ENCODE measurements around the gene ABCC4.

ABCC4 gene

DNA sequence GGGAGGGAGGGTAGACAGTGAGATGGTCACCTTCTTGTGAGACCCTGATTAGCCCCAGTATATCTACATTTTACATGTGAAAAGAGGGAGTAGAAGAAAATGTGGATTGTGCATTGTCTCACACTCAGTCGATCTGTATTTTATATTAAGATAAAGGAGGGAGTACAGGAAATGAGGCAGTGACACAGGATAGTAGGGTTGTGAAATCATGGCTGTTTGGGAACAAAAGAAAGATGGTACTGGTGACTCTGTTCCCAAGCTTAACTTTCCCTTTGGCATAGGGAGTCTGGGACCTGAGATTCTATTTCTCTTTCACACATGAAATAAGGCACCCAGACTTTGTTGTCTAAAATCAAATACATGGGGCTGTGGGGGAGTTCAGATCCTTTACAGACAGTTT is 194.7 kb downstream of the ABCC4 start:
- DNase-seq, result no peak

GRCh38 chr13:95100525-95101433 is 200.5 kb downstream of the ABCC4 start:
- no peak for DNase-seq

DNA sequence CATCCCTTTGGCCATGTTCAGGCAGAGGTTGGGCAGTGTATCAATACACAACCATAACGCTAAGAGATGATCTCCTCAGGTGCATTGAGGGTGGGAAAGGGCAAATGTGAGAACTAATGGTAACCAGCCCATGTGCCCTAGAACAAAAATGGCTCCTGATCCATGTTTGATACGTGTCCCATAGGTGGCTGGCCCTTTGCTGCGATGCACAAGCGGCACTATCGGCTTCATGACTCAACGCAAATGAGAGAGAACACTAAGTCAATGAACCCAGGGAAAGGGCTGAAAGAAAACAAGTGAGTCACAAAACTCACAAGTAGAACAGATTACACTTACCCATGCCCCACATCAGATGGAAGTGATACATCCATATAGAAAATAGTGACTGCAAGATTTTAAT is 201.7 kb downstream of the ABCC4 start:
- DNase-seq, result no peak

DNA sequence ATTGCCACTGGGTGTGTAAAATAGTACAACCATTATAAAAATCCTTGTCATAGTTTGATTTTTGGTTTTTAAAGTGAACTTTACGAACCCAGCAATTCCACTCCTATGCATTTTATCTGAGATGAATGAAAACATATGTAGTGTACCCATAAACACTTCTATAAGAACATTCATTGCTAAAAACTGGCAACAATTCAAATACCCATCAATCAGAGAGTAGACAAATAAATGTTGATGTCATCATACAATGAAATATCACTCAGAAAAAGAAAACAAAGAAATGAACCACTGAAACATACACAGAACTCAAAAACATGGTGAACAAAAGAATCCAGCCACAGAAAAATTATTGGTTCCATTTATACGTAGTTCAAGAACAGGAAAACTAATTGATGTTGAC is 202.3 kb downstream of the ABCC4 start:
- DNase-seq, result no peak

DNA sequence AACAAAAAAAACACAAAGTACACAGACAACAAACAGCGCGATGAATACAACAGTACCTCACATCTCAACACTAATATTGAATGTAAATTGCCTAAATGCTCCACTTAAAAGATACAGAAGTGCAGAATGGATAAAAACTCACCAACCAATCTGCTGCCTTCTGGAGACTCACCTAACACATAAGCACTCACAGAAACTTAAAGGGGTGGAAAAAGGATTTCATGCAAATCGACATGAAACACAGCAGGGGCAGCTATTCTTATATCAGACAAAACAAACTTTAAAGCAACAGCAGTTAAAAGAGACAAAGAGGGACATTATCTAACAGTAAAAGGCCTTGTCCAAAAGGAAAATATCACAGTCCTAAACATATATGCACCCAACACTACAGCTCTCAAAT is 209.5 kb downstream of the ABCC4 start:
- no peak for DNase-seq

DNA sequence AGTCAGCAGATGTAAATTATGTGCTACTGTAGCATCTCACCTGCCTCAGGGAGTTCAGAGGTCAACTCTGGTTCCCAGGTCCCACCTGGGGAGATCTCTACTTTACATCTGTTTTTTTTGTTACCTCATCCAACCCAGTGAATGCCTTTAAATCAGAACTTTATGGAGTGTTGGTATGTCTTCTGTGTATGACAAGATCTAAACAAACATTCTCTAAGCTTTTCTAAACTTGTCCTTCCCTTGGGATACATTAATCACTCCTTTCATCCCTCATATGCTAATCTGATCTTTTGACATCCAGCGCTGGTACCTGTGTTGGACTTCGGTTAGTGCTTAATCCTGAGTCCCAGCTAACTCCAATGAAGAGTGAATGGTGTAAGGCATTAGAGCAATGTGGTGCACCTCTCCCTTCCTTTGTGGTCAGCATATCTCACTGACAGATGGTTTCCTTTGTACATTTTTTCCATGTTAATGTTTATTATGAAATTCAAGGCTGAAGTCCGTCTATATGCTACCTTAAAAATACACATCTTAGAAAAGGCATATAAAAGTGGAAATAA is 213.4 kb downstream of the ABCC4 start:
- DNase-seq, result no peak

DNA sequence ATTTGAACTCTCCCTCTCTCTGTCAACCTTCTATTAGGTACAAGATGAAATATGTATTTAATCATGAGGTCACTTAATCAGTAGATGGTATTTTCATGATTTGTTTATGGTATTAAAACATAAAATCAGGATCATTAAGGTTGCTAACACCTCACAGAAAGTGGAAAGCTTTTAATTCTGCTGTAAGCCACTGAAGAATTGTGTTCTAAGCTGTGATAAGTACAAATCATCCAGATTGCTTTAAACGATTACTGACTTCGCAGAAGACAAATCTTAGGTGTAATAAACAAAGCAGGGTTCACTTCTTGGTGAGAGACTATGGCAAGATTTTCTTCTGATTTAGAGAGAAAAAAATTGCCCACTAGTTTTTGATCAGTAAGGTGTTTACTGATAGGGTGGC is 214.5 kb downstream of the ABCC4 start:
- no peak for DNase-seq

DNA sequence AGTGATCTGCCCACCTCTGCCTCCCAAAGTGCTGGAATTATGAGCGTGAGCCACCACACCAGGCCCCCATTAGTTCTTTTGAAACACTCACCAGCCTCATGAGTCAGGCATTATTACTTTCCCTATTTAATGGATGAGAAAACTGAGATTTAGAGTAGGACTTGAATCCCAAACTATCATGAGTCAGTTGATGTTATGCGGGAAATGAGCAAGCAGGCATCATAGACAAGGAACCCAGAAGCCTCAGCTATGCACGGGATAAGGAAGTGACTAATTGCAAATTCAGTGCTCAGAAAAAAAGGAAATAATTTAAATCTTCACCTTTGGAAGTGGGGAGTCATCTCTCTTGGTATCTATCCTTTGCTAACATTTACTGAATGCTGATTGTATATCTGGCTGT is 217.5 kb downstream of the ABCC4 start:
- DNase-seq, result no peak

DNA sequence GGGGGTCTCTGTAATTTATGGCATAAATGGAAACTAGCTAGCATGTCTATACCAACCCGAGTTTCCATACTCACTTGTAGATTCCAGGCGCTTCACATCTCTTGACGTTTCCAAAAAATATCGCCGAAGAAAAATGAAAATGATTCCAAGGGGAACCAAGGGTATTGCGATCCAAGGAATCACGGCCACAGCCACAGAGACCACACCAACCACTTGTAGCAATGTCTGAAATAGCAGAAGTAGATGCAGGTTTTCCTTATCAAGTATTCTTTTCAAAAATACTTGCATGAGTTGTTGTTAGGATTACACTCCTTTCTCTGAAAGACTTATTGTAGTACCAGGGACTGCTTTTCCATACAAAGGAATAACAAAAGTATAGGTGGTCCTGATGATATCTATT is 218.2 kb downstream of the ABCC4 start:
- DNase-seq, result no peak

GRCh38 chr13:95075506-95075905 is 225.7 kb downstream of the ABCC4 start:
- DNase-seq, result no peak

GRCh38 chr13:95074820-95075219 is 226.4 kb downstream of the ABCC4 start:
- no peak for DNase-seq

- DNase-seq, result no peak
These were observed 227.4 kb downstream of the ABCC4 start for GRCh38 chr13:95073747-95074311.

- no peak for DNase-seq
These were observed 233.9 kb downstream of the ABCC4 start for GRCh38 chr13:95067303-95067702.

DNA sequence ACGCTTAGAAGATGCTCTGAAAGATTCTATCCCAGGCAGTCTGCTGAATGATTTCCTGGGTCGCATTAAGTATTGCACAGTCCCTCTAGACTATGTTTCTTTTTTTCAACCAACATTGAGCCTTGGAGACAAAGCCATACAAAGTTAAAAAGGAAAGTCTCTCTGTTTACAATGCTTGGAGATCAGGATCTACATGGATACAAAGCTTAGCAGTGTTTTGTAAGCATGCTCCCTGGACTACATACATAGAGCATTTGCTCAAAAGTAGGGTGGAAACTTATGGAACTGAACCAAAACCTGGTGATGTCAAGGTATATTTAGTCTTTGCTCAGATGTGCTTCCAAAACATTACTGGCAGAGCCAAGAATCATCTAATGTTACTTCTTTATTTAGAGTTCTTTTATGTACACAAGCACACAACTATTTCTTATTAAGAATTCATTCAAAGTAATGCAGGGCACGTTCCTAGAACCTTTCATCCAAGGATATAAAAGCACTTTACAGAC is 241.2 kb downstream of the ABCC4 start:
- DNase-seq, result no peak

GRCh38 chr13:95059306-95059705 is 241.9 kb downstream of the ABCC4 start:
- no peak for DNase-seq

DNA sequence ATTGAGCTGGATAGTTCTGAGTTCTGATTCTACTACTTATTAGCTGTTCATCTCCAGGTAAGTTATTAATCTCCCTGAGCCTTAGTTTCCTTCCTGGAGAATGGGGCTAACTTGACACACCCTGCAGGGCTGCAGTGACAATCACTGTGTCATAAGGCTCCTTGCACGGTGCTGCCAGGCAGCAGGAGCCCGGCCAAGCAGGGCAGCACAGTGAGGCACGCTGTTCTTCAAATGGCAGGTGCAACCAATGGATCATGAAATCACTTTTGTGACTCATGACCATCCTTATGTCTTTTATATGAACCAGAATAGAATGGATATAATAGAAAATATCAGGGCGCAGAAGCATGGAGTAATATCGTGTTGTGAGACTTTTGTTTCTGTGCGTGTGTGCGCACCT is 242.6 kb downstream of the ABCC4 start:
- no peak for DNase-seq

DNA sequence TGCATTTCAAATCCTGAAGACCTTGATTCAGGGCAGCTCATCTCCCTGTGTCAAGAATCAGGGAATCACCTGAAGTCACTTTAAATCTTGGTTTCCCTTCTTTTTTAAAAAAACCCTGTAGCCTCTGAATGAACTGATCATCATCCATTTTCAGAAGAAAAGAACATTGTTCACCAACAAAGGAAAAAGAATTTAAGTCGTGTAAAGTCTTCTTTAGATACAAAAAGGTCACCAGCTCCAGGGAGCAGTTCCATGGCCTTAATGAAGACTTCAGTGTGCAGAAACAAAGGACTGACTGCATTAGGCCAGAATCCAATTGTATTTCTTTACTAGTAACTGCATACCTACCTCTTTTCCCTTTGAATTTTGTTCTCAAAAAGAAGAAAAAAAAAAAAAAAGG is 245.0 kb downstream of the ABCC4 start:
- no peak for DNase-seq

GRCh38 chr13:95050800-95051615 is 250.2 kb downstream of the ABCC4 start:
- no peak for DNase-seq

GRCh38 chr13:95049772-95050171 is 251.5 kb downstream of the ABCC4 start:
- DNase-seq, result no peak

DNA sequence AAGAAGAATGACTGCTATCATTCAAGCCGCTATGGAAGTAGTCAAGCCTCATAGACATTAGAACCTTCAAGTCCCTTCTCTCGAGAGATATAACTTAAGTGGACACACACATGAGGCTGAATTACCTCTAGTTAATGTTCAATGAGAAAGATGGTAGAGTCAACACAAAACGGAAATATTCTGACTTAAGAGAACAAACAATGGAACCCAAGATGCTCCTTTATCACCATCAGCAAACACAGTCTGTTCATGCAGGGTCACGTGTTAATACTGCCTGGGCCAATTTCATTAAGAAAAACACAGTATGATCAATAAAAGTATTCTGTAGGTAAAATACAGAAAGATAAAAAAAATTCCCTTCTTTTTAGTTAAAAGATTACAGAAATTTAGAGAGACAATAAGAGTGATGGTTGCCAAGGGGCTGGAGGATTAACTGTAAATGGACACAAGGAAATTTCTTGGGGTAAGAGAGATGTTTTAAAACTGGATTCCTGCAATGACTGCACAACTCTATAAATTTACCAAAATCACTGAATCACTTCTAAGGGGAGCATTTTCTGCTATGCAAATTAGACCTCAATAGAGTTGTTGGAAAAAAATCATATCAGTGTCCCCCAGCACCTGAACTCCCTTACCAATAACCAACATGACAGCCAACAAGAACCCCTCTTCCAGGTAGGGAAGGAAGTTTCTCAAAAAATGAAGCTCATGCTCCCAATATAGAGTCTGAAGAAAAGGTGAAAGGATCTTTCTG is 256.6 kb downstream of the ABCC4 start:
- DNase-seq, result no peak

DNA sequence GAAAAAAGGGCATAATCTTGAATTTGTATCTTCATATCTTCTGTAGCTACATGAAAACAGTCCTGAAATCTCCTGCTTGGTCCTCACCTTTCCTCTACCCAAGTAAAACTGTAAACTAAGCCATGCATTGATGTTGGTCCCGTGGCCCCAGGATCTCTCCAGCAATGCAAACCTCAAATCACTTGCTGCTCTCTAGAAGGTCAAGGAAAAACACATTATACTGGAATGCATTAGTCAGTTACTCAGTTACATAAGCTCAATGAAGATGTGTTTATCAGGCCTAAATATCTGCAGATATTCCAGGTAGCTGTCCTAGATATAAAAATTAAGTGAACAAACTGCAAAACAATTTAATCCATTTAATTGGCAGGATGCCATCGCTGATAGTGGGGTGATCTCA is 261.8 kb downstream of the ABCC4 start:
- DNase-seq, result no peak

DNA sequence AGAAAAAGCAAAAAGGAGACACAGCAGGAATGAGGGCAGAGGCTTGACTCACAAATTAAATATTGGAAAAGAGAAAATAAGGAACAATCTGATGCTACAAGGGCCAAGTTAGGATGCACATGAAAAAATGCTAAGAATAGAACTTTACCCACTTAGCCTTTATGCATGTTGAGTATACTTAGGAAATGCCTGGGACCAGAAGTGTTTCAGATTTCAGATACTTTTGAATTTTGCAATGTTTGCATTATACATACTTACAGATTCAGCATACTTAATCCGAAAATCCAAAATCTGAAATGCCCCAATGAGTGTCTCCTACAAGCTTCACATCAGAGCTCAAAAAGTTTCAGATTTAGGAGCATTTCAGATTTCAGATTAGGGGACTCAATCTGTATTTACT is 262.3 kb downstream of the ABCC4 start:
- DNase-seq, result no peak

Data from NCI-H1436 (cell line).